Neural progenitor cell (in vitro differentiated cells): ENCODE data around the gene NRN1L.

Source experiments
- CTCF ChIP-seq: fragments of 200-600 bp; sonication (generic); IDR thresholded peaks from 2 replicates; pipeline ENCODE4 v1.5.1; 2017; ENCODE audit warnings: antibody characterized with exemption, mild to moderate bottlenecking
- EZH2 ChIP-seq: fragments of 200-600 bp; sonication (generic); IDR thresholded peaks from 2 replicates; pipeline ENCODE4 v1.6.1; 2017; ENCODE audit warnings: antibody characterized with exemption, mild to moderate bottlenecking, moderate library complexity

GRCh38 chr16:67855789-67856188, 28.9 kb upstream of the NRN1L start:
- TF ChIP-seq CTCF, result no peak
- no peak for TF ChIP-seq EZH2
